Measurements from ENCODE around the gene ENPEP. TPM values are rescaled to one million over a fixed set of nuclear protein-coding genes. Genes with fewer than 3 reads are reported as not detected.

ENPEP gene
- total and polyA plus RNA-seq, 12 donors, result 2.2 to 14.9 (median 3.9) TPM

DNA sequence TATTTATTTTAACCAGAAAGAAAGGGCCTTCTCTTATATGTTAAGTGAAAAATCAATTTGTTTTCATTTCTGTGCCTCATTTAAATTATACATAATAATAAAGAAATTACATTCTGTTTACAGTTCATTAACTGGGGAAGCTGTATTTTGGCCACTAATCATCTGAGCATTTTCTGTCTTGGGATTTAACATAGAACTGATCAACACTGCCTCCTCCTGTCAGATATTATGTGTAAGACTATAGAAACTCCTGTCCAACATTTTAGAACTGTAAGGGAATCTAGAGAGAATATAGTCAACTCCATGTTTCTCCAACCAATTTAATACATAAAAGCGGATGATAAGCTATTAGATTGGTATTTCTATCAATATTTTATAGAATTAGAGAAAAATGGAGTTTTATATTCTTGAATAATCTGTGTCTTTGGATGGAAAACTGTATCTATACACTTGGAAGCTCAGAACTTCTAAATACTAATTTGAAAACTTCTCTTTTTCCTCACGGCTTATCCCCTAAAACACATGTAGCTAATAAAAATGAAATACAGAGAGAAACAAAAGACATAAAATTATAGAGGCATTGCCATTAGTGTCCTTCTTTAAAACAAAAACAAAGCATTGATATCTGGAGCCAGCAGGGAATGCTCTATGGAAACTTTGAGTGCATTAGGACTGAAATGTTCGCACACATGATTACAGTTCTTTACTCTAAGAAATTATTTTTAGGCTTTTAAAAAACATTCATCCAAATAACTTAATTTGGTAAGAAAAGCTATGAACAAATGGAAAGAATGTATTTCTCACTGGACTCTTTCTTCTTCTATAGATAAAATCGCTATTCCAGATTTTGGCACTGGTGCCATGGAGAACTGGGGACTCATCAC is 33.1 kb downstream of the ENPEP start:
- DNase-seq (no peak), ATAC-seq (peak in 2 of 8 donors; percentile 51 to 62)
- Histone ChIP-seq H3K27ac (no peak overlapping the region), H3K36me3 (no peaks in the 10 kb centered on the region), H3K4me1 (peaks cover 0 to 6% (median 0%) of the 10 kb centered on the region in 9 donors), H3K9me3 (no peaks in the 10 kb centered on the region), H3K27me3 (no peaks in the 10 kb centered on the region), H3K4me3 (no peak overlapping the region)
- intact Hi-C loops (cut with DNase I), result loop anchor here in 2 of 10 donors (2.0 to 10.0 kb wide), 2 partner anchors 194 kb away; no protein-coding TSS in a partner anchor
- 74 to 81% methylated on average over 4 of the region's 4 CpGs for WGBS, 2 donors
- TF ChIP-seq, protein P1, sequence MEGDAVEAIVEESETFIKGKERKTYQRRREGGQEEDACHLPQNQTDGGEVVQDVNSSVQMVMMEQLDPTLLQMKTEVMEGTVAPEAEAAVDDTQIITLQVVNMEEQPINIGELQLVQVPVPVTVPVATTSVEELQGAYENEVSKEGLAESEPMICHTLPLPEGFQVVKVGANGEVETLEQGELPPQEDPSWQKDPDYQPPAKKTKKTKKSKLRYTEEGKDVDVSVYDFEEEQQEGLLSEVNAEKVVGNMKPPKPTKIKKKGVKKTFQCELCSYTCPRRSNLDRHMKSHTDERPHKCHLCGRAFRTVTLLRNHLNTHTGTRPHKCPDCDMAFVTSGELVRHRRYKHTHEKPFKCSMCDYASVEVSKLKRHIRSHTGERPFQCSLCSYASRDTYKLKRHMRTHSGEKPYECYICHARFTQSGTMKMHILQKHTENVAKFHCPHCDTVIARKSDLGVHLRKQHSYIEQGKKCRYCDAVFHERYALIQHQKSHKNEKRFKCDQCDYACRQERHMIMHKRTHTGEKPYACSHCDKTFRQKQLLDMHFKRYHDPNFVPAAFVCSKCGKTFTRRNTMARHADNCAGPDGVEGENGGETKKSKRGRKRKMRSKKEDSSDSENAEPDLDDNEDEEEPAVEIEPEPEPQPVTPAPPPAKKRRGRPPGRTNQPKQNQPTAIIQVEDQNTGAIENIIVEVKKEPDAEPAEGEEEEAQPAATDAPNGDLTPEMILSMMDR (IDR thresholded peaks at IDR 0.05), result peak in 8 of 9 donors; percentile 18 to 54 (median 38)

DNA sequence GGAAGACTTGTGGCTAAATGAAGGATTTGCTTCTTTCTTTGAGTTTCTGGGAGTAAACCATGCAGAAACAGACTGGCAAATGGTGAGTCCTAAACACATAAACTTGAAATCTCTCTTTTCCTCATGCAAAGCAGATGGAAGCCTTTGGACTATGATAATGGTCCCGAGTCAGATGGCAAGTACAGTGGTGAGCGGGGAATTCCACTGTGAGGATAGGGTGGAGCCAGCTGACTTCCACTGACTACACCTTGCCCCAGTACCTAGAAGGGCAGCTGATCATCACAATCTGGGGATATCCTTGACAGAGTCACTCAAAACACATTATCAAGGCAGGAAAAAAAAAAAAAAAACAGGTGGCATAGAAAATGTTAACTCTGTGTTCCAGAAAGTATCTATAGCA is 34.3 kb downstream of the ENPEP start:
- H3K9me3 ChIP-seq, result no peaks in the 10 kb centered on the region
- intact Hi-C loops (cut with DNase I), result loop anchor here in 9 of 10 donors (2.0 to 10.0 kb wide), 10 partner anchors 165 to 508 kb away; no protein-coding TSS in a partner anchor
- H3K27me3 ChIP-seq, result no peaks in the 10 kb centered on the region
- H3K36me3 ChIP-seq, result no peaks in the 10 kb centered on the region
- H3K4me3 ChIP-seq, result no peak overlapping the region
- H3K4me1 ChIP-seq, result peaks cover 0 to 4% (median 0%) of the 10 kb centered on the region in 9 donors
- WGBS, 2 donors, result 70 to 81% methylated on average over 2 of the region's 2 CpGs
- ATAC-seq (no peak), DNase-seq (no peak)
- no peak overlapping the region for H3K27ac ChIP-seq
- TF ChIP-seq, protein P1 (IDR thresholded peaks at IDR 0.05), result no peak

DNA sequence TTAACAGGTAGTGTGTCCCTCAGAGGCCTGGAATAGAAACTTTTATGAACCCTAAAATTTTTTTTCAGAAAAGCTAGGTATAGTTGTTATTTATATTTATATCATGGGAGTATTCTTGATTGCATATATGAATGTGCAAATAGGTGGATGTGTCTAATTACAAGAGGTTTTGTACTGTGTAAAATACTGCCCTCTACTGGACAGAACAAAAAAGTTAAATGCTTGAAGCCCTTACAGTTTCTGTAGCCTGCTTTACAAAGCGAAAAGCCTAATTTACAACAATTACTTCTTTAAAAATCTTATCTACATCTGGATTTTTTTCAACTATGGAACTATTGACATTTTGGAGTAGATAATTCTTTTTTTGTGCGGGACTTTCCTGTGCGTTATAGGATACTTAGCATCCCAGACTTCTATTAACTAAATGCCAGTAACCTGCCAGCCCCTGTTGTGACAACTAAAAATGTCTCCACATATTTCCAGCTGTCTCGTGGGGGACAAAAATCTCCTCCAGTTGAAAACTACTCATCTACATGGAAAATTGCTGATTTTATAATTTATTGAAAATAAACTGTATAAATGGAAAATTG is 35.1 kb downstream of the ENPEP start:
- no peak overlapping the region for H3K27ac ChIP-seq
- H3K9me3 ChIP-seq, result no peaks in the 10 kb centered on the region
- intact Hi-C loops (cut with DNase I), result loop anchor here in 9 of 10 donors (2.0 to 10.0 kb wide), 10 partner anchors 166 to 509 kb away; no protein-coding TSS in a partner anchor
- 31 to 38% methylated on average over 4 of the region's 4 CpGs for WGBS, 2 donors
- TF ChIP-seq, protein P1 (IDR thresholded peaks at IDR 0.05), result peak; percentile 63 to 86 (median 74)
- no peaks in the 10 kb centered on the region for H3K27me3 ChIP-seq
- no peak for DNase-seq
- no peaks in the 10 kb centered on the region for H3K36me3 ChIP-seq
- peak in 5 of 8 donors; percentile 50 to 78 (median 66) for ATAC-seq
- H3K4me1 ChIP-seq, result peaks cover 0 to 11% (median 0%) of the 10 kb centered on the region in 9 donors
- no peak overlapping the region for H3K4me3 ChIP-seq

DNA sequence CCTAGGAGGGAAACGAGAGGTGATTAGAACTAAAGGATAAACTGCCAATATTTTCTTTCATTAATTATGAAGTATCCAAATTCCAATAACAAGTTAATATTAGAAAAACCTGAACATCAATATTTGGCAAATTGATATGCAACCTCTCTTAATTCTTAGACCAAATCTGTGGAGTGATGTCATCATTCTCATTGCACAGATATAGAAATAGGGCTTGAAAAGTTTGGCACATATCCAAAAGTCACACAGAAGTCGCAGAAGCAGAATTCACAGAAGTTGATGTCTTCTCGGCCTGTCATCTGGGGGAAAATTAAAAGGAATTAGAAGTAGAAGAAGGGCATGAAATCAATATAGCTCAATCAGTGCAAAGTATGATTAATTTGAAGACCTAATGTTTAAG is 36.9 kb downstream of the ENPEP start:
- Histone ChIP-seq H3K27ac (no peak overlapping the region), H3K36me3 (no peaks in the 10 kb centered on the region), H3K27me3 (no peaks in the 10 kb centered on the region), H3K9me3 (no peaks in the 10 kb centered on the region), H3K4me1 (peaks cover 0 to 14% (median 0%) of the 10 kb centered on the region in 9 donors), H3K4me3 (no peak overlapping the region)
- 45 to 47% methylated on average over 3 of the region's 3 CpGs for WGBS, 2 donors
- TF ChIP-seq, protein P1 (IDR thresholded peaks at IDR 0.05), result no peak
- ATAC-seq (no peak), DNase-seq (no peak)
- intact Hi-C loops (cut with DNase I), result loop anchor here in 8 of 10 donors (5.0 to 10.0 kb wide), 7 partner anchors 168 to 511 kb away; no protein-coding TSS in a partner anchor
